A673 (cell line): ENCODE measurements around the gene SLC16A7. TPM values are rescaled to one million over a fixed set of nuclear protein-coding genes. Genes with fewer than 3 reads are reported as not detected.

Experiments used
- BruUV-seq: library from RNA; stranded (reverse); fragments of 400-500 nt; replicated peaks from 2 replicates; lab custom pipeline; 2021; lab: Mats Ljungman, UMichigan
- CTCF ChIA-PET: fragments of 300-600 bp; sonication (Branson Sonifier 250); formaldehyde crosslinking; loops from one replicate; lab custom pipeline; 2022; ENCODE audit warnings: antibody characterized with exemption; lab: Charles Lee
- POLR2A ChIA-PET: fragments of 300-600 bp; sonication (Branson Sonifier 250); formaldehyde crosslinking; loops from one replicate; lab custom pipeline; 2022; ENCODE audit warnings: antibody characterized with exemption; ENCODE audit not compliant: low non-redundant PET; lab: Charles Lee
- DNase-seq: peaks from one replicate; pipeline ENCODE4 v3.0.0-alpha.2; 2015; ENCODE audit warnings: low spot score
- H3K27ac ChIP-seq: fragments of 200-600 bp; sonication (generic); 2 replicates; pipeline ENCODE4 v1.5.1; 2016; ENCODE audit warnings: mixed run types, low read depth, mild to moderate bottlenecking, mixed read lengths, antibody characterized with exemption, low read length; ENCODE audit not compliant: poor library complexity, severe bottlenecking
- H3K27me3 ChIP-seq: fragments of 200-600 bp; sonication (generic); replicated peaks from 2 replicates; pipeline ENCODE4 v1.6.1; 2017; ENCODE audit warnings: mixed run types, low read depth, mild to moderate bottlenecking, mixed read lengths, antibody characterized with exemption, low read length; ENCODE audit not compliant: insufficient read depth, poor library complexity
- H3K36me3 ChIP-seq: fragments of 200-600 bp; sonication (generic); 2 replicates; pipeline ENCODE4 v1.6.1; 2016; ENCODE audit warnings: mixed run types, mild to moderate bottlenecking, mixed read lengths, antibody characterized with exemption, low read length; ENCODE audit not compliant: insufficient read depth, poor library complexity, severe bottlenecking
- H3K4me1 ChIP-seq: fragments of 200-600 bp; sonication (generic); 2 replicates; pipeline ENCODE4 v1.6.1; 2017; ENCODE audit warnings: mixed run types, mild to moderate bottlenecking, mixed read lengths, antibody characterized with exemption, low read length; ENCODE audit not compliant: insufficient read depth, poor library complexity, severe bottlenecking
- H3K4me3 ChIP-seq: fragments of 200-600 bp; sonication (generic); 2 replicates; pipeline ENCODE4 v1.5.1; 2016; ENCODE audit warnings: low read depth, mixed run types, mild to moderate bottlenecking, mixed read lengths, low read length; ENCODE audit not compliant: poor library complexity, severe bottlenecking
- H3K9me3 ChIP-seq: fragments of 200-600 bp; sonication (generic); 2 replicates; pipeline ENCODE4 v1.6.1; 2016; ENCODE audit warnings: mixed run types, low read depth, mild to moderate bottlenecking, mixed read lengths, antibody characterized with exemption, low read length; ENCODE audit not compliant: poor library complexity, severe bottlenecking
- EZH2 ChIP-seq: fragments of 200-600 bp; sonication (generic); IDR thresholded peaks from 2 replicates; pipeline ENCODE4 v1.6.1; 2017; ENCODE audit warnings: borderline replicate concordance, low read depth, mild to moderate bottlenecking, mixed read lengths, antibody characterized with exemption, low read length; ENCODE audit not compliant: poor library complexity, severe bottlenecking
- intact Hi-C: fragments of 100-400 bp; cut with micrococcal nuclease; formaldehyde crosslinking; loops from one replicate; pipeline ENCODE4 v1.10.0; 2022; ENCODE audit not compliant: unreplicated experiment
- total RNA-seq: library from RNA; stranded (reverse); gene quantifications from 2 replicates; pipeline ENCODE4 v1.2.3, GENCODE V29; 2021
- TF ChIP-seq, protein P1 (sequence below): fragments of 300-800, 200-600 bp; sonication (generic); conservative IDR thresholded peaks from 2 replicates; pipeline ENCODE4 v1.5.1; 2017; ENCODE audit warnings: low read depth, mild to moderate bottlenecking, antibody characterized with exemption, low read length, moderate library complexity, mixed read lengths

Gene SLC16A7
- total RNA-seq, 1 experiment from 2014 or later: 2.5 TPM

DNA sequence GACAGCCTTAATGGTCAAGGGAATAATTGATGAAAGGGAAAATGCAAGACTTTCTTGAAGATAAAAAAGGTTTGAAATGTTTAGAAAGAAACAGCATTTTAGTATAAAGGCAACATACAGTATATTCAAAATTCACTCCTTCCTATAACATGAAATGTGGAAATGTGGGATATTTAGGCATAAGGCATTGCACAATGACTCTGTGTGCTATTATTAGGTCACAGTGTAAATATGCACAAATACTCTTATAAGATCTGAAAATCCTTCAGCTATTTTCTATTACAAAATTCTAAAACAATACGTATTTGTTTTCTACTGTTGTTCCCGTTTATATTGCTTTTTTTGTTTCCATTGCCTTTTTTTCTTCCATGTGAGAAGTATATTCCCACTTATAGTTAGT is 127.7 kb downstream of the SLC16A7 start:
- Histone ChIP-seq H3K27me3 (no peaks in the 10 kb centered on the region), H3K4me3 (no peak overlapping the region), H3K36me3 (no peaks in the 10 kb centered on the region), H3K4me1 (no peaks in the 10 kb centered on the region), H3K9me3 (no peaks in the 10 kb centered on the region), H3K27ac (no peak overlapping the region)
- no peak for DNase-seq
- POLR2A ChIA-PET: no interaction called here
- no peak for TF ChIP-seq EZH2
- TF ChIP-seq, protein P1, sequence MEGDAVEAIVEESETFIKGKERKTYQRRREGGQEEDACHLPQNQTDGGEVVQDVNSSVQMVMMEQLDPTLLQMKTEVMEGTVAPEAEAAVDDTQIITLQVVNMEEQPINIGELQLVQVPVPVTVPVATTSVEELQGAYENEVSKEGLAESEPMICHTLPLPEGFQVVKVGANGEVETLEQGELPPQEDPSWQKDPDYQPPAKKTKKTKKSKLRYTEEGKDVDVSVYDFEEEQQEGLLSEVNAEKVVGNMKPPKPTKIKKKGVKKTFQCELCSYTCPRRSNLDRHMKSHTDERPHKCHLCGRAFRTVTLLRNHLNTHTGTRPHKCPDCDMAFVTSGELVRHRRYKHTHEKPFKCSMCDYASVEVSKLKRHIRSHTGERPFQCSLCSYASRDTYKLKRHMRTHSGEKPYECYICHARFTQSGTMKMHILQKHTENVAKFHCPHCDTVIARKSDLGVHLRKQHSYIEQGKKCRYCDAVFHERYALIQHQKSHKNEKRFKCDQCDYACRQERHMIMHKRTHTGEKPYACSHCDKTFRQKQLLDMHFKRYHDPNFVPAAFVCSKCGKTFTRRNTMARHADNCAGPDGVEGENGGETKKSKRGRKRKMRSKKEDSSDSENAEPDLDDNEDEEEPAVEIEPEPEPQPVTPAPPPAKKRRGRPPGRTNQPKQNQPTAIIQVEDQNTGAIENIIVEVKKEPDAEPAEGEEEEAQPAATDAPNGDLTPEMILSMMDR: no peak
- CTCF ChIA-PET: no interaction called here
- intact Hi-C loops: no loop called here
- no TSS peak for BruUV-seq

DNA sequence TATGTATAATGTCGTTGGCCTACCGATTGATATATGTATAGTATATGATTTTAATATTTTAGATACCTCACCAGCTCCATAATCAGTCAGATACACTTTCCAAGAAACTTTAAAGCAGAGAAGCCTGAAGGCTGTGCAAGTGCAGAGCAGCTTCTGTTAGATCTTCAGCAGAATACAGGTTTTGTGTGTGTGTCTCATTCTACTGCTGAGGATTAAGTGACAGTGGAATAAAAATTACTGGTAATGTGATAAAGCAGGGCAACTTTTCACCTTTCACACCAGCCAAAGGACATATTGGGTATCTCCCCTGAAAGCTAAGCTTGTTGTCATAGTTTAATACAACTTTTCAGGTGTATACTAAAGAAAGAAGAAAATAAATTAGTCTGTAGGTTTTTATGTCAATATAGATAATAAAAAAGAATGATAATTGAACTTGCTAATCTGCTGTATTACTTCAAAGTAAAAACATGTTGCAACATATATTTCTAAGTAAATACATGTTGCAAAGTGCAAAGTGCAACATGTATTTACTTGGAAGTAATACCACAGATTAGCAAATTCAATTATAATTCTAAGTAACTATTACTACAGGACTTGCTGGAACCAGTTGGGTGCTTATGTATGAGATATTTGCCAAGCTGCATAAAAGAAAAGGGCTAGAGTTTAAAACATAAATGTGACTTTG is 128.3 kb downstream of the SLC16A7 start:
- Histone ChIP-seq H3K36me3 (no peaks in the 10 kb centered on the region), H3K4me3 (no peak overlapping the region), H3K4me1 (no peaks in the 10 kb centered on the region), H3K27ac (no peak overlapping the region), H3K9me3 (no peaks in the 10 kb centered on the region), H3K27me3 (no peaks in the 10 kb centered on the region)
- POLR2A ChIA-PET: no interaction called here
- intact Hi-C loops: no loop called here
- DNase-seq: no peak
- no peak for TF ChIP-seq EZH2
- TF ChIP-seq, protein P1: no peak
- CTCF ChIA-PET: no interaction called here
- BruUV-seq: no TSS peak

DNA sequence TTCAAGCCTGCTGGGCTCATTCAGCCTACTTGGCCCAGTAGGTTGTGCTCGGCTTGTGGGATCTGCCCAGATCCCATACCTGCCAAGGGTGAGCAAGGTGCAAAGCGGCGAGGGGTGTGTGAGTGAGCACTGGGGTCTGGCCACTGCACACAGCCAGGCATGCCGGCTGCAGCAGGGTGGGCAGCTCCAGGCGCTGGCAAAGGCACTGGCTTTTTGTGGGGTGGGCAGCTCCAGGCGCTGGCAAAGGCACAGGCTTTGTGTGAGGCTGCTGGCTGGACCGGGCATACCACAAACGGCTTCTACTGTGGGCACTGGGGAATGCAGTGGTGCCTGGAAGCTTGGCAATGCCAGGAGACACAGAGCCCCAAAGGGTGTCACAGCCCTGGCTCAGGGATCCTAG is 137.4 kb downstream of the SLC16A7 start:
- Histone ChIP-seq H3K27me3 (no peaks in the 10 kb centered on the region), H3K4me3 (no peak overlapping the region), H3K36me3 (no peaks in the 10 kb centered on the region), H3K27ac (no peak overlapping the region), H3K9me3 (no peaks in the 10 kb centered on the region), H3K4me1 (no peaks in the 10 kb centered on the region)
- intact Hi-C loops: no loop called here
- BruUV-seq: no TSS peak
- ChIA-PET POLR2A (no interaction called here), CTCF (no interaction called here)
- TF ChIP-seq, protein P1: no peak
- TF ChIP-seq EZH2: no peak
- DNase-seq: no peak
